HL-60/S4 treated with retinoic acid at 250 ng/mL for 4 days and 3 days (cell line): ENCODE data around the gene TDRD1.
"Not testable (repeated sequence)": the region's sequence is repeated elsewhere in the genome, so short reads cannot be mapped to it uniquely, and the experiment has no call there.

ENCODE experiments used
- in situ Hi-C: fragments of 300-500 bp; cut with MboI; formaldehyde crosslinking; loops from 2 replicates; pipeline ENCODE4 v1.7.0; 2022; ENCODE audit warnings: low sequenced_read_pairs

The TDRD1 gene

GRCh38 chr10:114179148-114179547 is at the start of gene TDRD1:
Gene TDRD1, plus strand, starts transcription at chr10:114179353. Its CDS starts 8,479 bp downstream, at chr10:114187832.
- in situ Hi-C loops, result no loop called here

DNA sequence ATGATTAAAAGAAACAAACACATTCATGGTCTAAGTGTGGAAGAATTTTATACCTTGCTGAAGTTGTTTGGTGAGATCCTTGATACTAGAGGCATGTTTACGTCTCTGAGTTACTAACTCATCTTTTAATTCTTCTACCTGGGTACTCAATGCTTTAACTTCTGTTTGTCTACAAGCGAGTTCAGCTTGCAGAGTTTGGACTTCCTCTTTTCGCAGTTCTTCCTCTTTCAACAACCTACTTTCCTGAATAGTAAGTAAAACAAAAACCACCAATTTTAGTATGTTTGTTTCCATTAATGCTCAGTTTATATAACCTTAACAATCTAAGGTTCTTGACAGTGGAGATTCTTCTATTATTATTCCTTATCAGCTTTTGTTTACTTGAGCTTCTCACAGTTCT is 48.1 kb upstream of the TDRD1 start:
- in situ Hi-C loops, result no loop called here

DNA sequence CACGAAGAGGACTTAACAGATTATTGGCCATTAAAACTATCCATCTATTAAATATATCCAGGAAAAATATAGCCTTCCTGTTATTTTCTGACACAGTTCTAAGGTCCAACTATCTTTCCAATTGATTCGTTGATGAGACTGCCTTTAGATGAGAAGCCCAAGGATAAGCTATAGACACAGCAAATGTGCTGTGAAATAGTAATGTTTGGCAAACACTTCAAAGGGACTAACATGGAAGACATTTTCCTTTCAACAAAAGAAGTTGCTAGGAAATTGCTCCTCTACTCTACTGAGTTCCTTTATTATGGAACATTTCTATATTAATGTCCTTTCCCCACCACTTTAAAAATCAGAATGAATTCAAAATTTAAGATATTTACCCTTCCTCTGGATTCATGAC is 43.7 kb upstream of the TDRD1 start:
- in situ Hi-C loops, result no loop called here

- in situ Hi-C loops, result no loop called here
Measured at GRCh38 chr10:114138581-114138980, 40.6 kb upstream of the TDRD1 start.

GRCh38 chr10:114140036-114140435 is 39.1 kb upstream of the TDRD1 start:
- in situ Hi-C loops, result no loop called here

DNA sequence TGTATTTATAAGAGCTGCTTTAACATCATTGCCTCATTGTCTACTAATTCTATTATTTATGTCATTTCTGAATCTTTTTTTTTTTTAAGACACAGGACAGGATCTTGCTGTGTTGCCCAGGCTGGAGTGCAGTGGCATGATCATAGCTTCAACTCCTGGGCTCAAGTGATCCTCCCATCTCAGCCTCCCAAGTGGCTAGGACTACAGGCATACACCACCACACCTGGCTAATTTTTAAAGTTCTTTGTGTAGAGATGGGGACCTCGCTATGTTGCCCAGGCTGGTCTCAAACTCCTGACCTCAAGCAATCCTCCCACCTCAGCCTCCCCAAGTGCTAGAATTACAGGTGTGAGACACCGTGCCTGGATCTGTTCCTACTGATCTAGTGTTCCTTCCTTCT is 38.3 kb upstream of the TDRD1 start:
- in situ Hi-C loops, result not testable (repeated sequence)

- in situ Hi-C loops, result no loop called here
Measured at GRCh38 chr10:114142018-114142417, 37.1 kb upstream of the TDRD1 start.

GRCh38 chr10:114143160-114143559 is 36.0 kb upstream of the TDRD1 start:
- in situ Hi-C loops, result no loop called here

DNA sequence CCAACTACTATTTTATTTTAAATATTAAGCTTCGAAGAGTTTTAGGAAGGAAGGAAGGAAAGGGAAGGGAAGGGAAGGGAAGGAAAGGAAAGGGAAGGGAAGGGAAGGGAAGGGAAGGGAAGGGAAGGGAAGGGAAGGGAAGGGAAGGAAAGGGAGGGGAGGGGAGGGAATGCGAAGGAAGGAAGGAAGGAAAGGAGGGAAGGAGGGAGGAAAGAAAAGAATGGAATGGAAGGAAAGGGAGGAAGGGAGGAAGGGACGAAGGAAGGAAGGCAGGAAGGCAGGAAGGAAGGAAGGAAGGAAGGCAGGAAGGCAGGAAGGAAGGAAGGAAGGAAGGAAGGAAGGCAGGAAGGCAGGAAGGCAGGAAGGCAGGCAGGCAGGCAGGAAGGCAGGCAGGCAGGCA is 29.7 kb upstream of the TDRD1 start:
- in situ Hi-C loops, result not testable (repeated sequence)

DNA sequence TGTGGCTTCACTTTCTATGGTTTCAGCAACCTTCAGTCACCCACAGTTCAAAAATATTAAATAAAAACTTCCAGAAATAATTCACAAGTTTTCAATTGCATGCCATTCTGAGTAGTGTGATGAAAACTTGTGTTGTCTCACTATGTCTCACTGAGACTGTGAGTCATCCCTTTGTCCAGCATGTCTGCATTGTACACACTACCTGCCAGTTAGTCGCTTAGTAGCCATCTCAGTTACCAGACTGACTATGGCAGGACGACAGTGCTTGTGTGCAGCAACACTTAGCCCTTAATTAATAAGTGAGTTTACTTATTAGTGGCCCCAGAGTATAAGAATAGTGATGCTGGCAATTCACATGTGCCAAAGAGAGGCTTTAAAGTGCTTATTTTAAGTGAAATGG is 27.7 kb upstream of the TDRD1 start:
- in situ Hi-C loops, result no loop called here

GRCh38 chr10:114151892-114152291 is 27.3 kb upstream of the TDRD1 start:
- in situ Hi-C loops, result no loop called here

GRCh38 chr10:114157912-114158311 is 21.2 kb upstream of the TDRD1 start:
- in situ Hi-C loops, result no loop called here

DNA sequence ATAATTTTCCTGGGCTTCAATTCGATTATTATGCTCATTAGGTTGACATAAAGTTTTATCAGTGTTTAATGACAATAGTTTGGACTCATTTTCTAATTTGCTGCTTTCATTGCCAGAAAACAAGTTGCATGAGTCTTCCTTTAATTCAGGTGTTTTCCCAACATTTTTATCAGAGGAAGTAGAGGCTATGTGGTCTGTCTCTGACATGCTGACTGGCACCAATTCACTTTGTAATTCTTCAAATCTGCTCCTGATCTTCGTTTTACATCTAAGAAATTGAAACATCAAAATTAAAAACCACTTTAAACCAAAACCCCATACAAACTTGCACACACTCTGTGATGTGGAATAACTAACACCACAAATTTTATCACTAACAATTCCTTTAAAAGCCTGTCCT is 16.1 kb upstream of the TDRD1 start:
- in situ Hi-C loops, result no loop called here

GRCh38 chr10:114166043-114166442 is 13.1 kb upstream of the TDRD1 start:
- in situ Hi-C loops, result no loop called here

GRCh38 chr10:114166494-114166893 is 12.7 kb upstream of the TDRD1 start:
- in situ Hi-C loops, result no loop called here

GRCh38 chr10:114167985-114168384 is 11.2 kb upstream of the TDRD1 start:
- in situ Hi-C loops, result no loop called here

DNA sequence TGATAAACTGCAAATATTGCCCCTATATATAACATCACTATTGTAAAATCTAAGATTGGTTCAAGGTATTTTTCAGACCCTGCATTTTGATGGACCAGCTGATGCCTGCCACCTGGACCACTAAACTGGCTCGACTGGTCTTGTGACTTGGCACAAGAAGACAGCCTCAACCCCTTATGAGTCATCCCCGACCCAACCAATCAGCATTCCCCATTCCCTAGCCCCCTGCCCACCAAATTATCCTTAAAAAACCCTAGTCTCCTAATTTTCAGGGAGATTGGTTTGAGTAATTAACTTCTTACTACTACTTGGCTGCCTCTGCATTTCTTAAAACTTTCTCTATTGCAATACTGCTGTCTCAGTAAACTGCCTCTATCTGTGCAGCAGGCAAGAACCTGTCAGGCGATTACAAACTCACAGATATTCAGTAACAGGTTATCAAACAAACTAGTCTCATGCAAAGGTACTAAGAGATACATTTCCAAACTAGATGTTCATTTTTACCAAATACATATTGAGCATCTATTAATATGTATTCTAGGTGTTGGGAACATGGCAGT is 10.6 kb upstream of the TDRD1 start:
- in situ Hi-C loops, result no loop called here

- in situ Hi-C loops, result no loop called here
Measured at GRCh38 chr10:114172216-114172615, 6.9 kb upstream of the TDRD1 start.

GRCh38 chr10:114172776-114173602 is 6.2 kb upstream of the TDRD1 start:
- in situ Hi-C loops, result no loop called here

DNA sequence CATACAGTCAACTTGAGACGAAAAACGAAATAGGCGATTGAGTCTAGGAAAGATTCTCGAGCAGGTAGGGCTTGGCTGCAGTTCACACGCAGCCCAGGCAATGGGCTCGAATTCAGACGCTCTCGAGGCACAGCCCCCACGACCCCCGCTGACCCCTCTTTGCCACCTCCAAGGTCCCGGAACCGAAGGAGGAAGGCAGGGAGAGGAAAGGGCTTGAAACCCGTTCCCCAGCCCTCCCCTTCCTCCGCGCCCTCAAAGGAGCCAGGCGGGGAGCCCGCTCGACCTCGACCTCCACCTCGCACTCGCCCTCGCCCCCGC is 5.6 kb upstream of the TDRD1 start:
- in situ Hi-C loops, result no loop called here

DNA sequence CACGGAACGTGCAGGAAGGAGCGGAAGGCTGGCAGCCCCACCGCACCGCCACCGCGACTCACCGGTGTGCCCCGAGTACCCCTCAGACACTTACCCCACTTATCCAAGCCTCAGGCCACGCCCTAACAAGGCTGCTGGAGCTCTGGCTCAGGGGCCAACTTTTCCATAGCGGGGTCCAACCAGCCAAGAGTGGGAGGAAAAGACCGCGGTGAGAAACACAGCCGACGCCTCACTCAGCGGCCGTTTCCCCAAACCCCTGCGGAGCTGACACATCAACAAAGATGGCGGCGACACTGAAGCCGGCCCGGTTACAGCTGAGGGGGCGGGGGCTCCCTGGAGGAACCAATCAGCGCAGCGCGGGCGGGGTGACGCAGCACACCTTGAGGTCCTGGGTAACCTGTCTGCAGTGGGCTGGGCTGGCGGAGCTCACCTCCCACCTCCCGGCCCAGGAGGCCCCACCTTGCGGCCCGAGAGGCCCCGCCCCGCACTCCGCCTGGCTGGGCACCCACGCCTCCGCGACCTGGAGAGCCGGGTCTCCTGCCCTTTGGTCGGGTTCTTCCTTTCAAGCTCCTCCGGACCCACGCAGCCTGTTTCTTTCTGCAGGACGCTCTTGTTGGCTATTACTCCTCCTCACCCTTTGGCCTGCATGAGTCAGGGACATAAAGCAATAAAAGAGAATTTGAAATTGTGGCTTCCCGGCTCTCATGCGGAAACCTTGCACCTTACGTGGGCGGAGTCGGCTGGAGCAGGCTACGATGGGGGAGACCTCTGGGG is 5.0 kb upstream of the TDRD1 start, which contains the start of gene CCDC186:
TSS of gene CCDC186 (minus strand) at position 283 of the 774 bp plus-strand sequence. CDS start 10,935 bp downstream, outside the sequence.
- in situ Hi-C loops, result no loop called here

- in situ Hi-C loops, result no loop called here
Measured at GRCh38 chr10:114174695-114175188, 4.4 kb upstream of the TDRD1 start.
